Body of pancreas (tissue), 4 donors: ENCODE data around the gene CATSPER1.

Source experiments
- POLR2A ChIP-seq, 3 donors: fragments of 450-650 bp; IDR thresholded peaks; one replicate each; pipeline ENCODE4 v1.6.1; 2016; ENCODE audit warnings: antibody characterized with exemption in 3 of 3, mild to moderate bottlenecking in 2 of 3
- TF ChIP-seq, protein P1 (sequence below), 7 experiments: fragments of 450-650 bp in 4 of 7; fragments of 200-600 bp in 3 of 7; sonication (generic) in 3 of 7; IDR thresholded peaks; one replicate each; pipeline ENCODE4 v1.5.1; 2016 to 2019; ENCODE audit warnings: antibody characterized with exemption in 7 of 7

DNA sequence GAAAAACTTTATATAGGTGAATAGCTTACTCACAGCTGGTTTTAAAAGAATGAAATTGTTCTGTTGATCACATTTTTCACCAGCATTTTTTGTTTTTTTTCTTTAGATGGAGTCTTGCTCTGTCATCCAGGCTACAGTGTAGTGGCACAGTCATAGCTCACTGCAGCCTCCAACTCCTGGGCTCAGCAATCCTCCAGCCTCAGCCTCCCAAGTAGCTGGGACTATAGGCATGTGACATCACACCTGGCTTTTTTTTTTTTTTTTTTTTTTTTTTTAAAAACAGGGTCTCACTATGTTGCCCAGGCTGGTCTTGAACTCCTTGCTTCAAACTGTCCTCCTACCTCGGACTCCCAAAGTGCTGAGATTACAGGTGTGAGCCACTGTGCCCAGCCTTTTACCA lies 47.4 kb upstream of the CATSPER1 start:
- TF ChIP-seq, protein P1, sequence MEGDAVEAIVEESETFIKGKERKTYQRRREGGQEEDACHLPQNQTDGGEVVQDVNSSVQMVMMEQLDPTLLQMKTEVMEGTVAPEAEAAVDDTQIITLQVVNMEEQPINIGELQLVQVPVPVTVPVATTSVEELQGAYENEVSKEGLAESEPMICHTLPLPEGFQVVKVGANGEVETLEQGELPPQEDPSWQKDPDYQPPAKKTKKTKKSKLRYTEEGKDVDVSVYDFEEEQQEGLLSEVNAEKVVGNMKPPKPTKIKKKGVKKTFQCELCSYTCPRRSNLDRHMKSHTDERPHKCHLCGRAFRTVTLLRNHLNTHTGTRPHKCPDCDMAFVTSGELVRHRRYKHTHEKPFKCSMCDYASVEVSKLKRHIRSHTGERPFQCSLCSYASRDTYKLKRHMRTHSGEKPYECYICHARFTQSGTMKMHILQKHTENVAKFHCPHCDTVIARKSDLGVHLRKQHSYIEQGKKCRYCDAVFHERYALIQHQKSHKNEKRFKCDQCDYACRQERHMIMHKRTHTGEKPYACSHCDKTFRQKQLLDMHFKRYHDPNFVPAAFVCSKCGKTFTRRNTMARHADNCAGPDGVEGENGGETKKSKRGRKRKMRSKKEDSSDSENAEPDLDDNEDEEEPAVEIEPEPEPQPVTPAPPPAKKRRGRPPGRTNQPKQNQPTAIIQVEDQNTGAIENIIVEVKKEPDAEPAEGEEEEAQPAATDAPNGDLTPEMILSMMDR (IDR thresholded peaks at IDR 0.05), result no peak
- TF ChIP-seq POLR2A (IDR thresholded peaks at IDR 0.05), result no peak
